Suppressor macrophage (primary cell): Measurements from ENCODE around the gene CTDSPL.

ENCODE experiments used
- DNase-seq, 4 experiments: peaks; one replicate each; pipeline ENCODE4 v3.0.0-alpha.2; 2020 to 2022

The CTDSPL gene

GRCh38 chr3:37990527-37990926, 128.8 kb downstream of the CTDSPL start, which contains the start of gene VILL:
Gene VILL (plus strand): TSS chr3:37990786. CDS start chr3:37993673, 2,887 bp downstream.
- no peak for DNase-seq

GRCh38 chr3:37991109-37991508, 129.4 kb downstream of the CTDSPL start:
- no peak for DNase-seq

GRCh38 chr3:37991823-37992222, 130.1 kb downstream of the CTDSPL start:
- DNase-seq, result no peak

- no peak for DNase-seq
These were observed 130.8 kb downstream of the CTDSPL start for GRCh38 chr3:37992271-37993066.

GRCh38 chr3:37993067-37993455, 131.4 kb downstream of the CTDSPL start:
- no peak for DNase-seq

GRCh38 chr3:37993460-37993819, 131.8 kb downstream of the CTDSPL start:
- DNase-seq, result peak in 2 of 4 experiments; percentile 23 to 36

GRCh38 chr3:37993820-37994638, 132.3 kb downstream of the CTDSPL start:
- DNase-seq, result peak; percentile 92 to 97 (median 96)

- DNase-seq, result no peak
These were observed 132.9 kb downstream of the CTDSPL start for GRCh38 chr3:37994639-37994972.

- DNase-seq, result no peak
These were observed 134.3 kb downstream of the CTDSPL start for GRCh38 chr3:37995652-37996641.

GRCh38 chr3:37996785-37997301, 135.2 kb downstream of the CTDSPL start:
- DNase-seq, result peak; percentile 81 to 89 (median 86)

GRCh38 chr3:37997342-37997741, 135.7 kb downstream of the CTDSPL start:
- DNase-seq, result no peak

GRCh38 chr3:37997791-37998370, 136.2 kb downstream of the CTDSPL start:
- no peak for DNase-seq

- DNase-seq, result no peak
These were observed 138.2 kb downstream of the CTDSPL start for GRCh38 chr3:37999836-38000235.

- DNase-seq, result no peak
These were observed 138.7 kb downstream of the CTDSPL start for GRCh38 chr3:38000242-38000916.

GRCh38 chr3:38000965-38001455, 139.3 kb downstream of the CTDSPL start:
- no peak for DNase-seq

GRCh38 chr3:38001456-38002081, 139.9 kb downstream of the CTDSPL start:
- peak in 1 of 4 experiments; percentile 32 for DNase-seq

GRCh38 chr3:38002291-38002876, 140.7 kb downstream of the CTDSPL start:
- no peak for DNase-seq

GRCh38 chr3:38002940-38003339, 141.3 kb downstream of the CTDSPL start:
- DNase-seq, result no peak

- peak; percentile 55 to 78 (median 66) for DNase-seq
These were observed 141.7 kb downstream of the CTDSPL start for GRCh38 chr3:38003371-38003816.

GRCh38 chr3:38003817-38004414, 142.2 kb downstream of the CTDSPL start:
- DNase-seq, result no peak
